MM.1S (cell line): ENCODE data around the gene TET3.

Experiments
- EZH2 ChIP-seq: fragments of 300-600 bp; sonication (generic); optimal IDR thresholded peaks from 2 replicates; pipeline ENCODE3; 2017; ENCODE audit warnings: low read depth, mild to moderate bottlenecking, antibody characterized with exemption, low read length, mixed read lengths
- EZH2phosphoT487 ChIP-seq: fragments of 300-600 bp; sonication (generic); IDR thresholded peaks from 2 replicates; pipeline ENCODE4 v1.6.1; 2018; ENCODE audit warnings: antibody characterized with exemption, low read length
- TF ChIP-seq, protein P1 (sequence below): fragments of 300-600 bp; sonication (generic); IDR thresholded peaks from 2 replicates; pipeline ENCODE4 v1.5.1; 2016; ENCODE audit warnings: antibody characterized with exemption, low read length, mixed read lengths

GRCh38 chr2:74031959-74032287 is 47.2 kb downstream of the TET3 start:
- TF ChIP-seq, protein P1, sequence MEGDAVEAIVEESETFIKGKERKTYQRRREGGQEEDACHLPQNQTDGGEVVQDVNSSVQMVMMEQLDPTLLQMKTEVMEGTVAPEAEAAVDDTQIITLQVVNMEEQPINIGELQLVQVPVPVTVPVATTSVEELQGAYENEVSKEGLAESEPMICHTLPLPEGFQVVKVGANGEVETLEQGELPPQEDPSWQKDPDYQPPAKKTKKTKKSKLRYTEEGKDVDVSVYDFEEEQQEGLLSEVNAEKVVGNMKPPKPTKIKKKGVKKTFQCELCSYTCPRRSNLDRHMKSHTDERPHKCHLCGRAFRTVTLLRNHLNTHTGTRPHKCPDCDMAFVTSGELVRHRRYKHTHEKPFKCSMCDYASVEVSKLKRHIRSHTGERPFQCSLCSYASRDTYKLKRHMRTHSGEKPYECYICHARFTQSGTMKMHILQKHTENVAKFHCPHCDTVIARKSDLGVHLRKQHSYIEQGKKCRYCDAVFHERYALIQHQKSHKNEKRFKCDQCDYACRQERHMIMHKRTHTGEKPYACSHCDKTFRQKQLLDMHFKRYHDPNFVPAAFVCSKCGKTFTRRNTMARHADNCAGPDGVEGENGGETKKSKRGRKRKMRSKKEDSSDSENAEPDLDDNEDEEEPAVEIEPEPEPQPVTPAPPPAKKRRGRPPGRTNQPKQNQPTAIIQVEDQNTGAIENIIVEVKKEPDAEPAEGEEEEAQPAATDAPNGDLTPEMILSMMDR = no peak
- no peak for TF ChIP-seq EZH2phosphoT487
- TF ChIP-seq EZH2 = no peak
